22Rv1 (cell line): Measurements from ENCODE around the gene AATF.

Experiments used
- CTCF ChIP-seq: fragments of 450-650 bp; IDR thresholded peaks from 2 replicates; pipeline ENCODE4 v1.5.1; 2017; ENCODE audit warnings: mild to moderate bottlenecking
- ZFX ChIP-seq: fragments of 450-650 bp; IDR thresholded peaks from 2 replicates; pipeline ENCODE4 v1.6.1; 2017; ENCODE audit warnings: antibody characterized with exemption, borderline replicate concordance

- TF ChIP-seq CTCF (no peak), ZFX (no peak)
These were observed 3.6 kb upstream of the AATF start for GRCh38 chr17:36945140-36945539.
